Measurements from ENCODE around the gene NOSTRIN.
A peak's percentile ranks its signal among the peaks of the same experiment; 100 is the strongest.

Gene NOSTRIN

GRCh38 chr2:168843253-168843652 lies 40.8 kb downstream of the NOSTRIN start:
- no peak overlapping the region for H3K4me3 ChIP-seq (ENCODE audit: low read depth, low read length)
- TF ChIP-seq CTCF (IDR thresholded peaks at IDR 0.05; ENCODE audit: low read depth, low read length) = no peak
- DNase-seq = no peak
- no peak overlapping the region for H3K27ac ChIP-seq
- no peaks in the 10 kb centered on the region for H3K9me3 ChIP-seq (ENCODE audit: severe bottlenecking)
- H3K36me3 ChIP-seq = no peaks in the 10 kb centered on the region
- H3K27me3 ChIP-seq (ENCODE audit: insufficient read depth, low read depth, severe bottlenecking) = no peaks in the 10 kb centered on the region

GRCh38 chr2:168848225-168848624 lies 45.8 kb downstream of the NOSTRIN start:
- TF ChIP-seq CTCF (IDR thresholded peaks at IDR 0.05; ENCODE audit: low read depth, low read length) = no peak

GRCh38 chr2:168849610-168850009 lies 47.2 kb downstream of the NOSTRIN start:
- no peaks in the 10 kb centered on the region for H3K9me3 ChIP-seq (ENCODE audit: severe bottlenecking)
- DNase-seq = no peak
- H3K27ac ChIP-seq = no peak overlapping the region
- no peak overlapping the region for H3K4me3 ChIP-seq (ENCODE audit: low read depth, low read length)
- H3K27me3 ChIP-seq (ENCODE audit: insufficient read depth, low read depth, severe bottlenecking) = no peaks in the 10 kb centered on the region
- H3K36me3 ChIP-seq = no peaks in the 10 kb centered on the region
- TF ChIP-seq CTCF (IDR thresholded peaks at IDR 0.05; ENCODE audit: low read depth, low read length) = 0 out of 2 replicates have a peak, but pooled peaks have one; percentile 22

More at GRCh38 chr2:168848225-168848624, 45.8 kb downstream of the NOSTRIN start:
- peak; percentile 13 for DNase-seq
- Histone ChIP-seq H3K36me3 (no peaks in the 10 kb centered on the region), H3K4me3 (ENCODE audit: low read depth, low read length) (no peak overlapping the region), H3K27me3 (ENCODE audit: insufficient read depth, low read depth, severe bottlenecking) (no peaks in the 10 kb centered on the region), H3K27ac (no peak overlapping the region), H3K9me3 (ENCODE audit: severe bottlenecking) (no peaks in the 10 kb centered on the region)

GRCh38 chr2:168850846-168851245 lies 48.4 kb downstream of the NOSTRIN start:
- H3K36me3 ChIP-seq = no peaks in the 10 kb centered on the region
- H3K27me3 ChIP-seq (ENCODE audit: insufficient read depth, low read depth, severe bottlenecking) = no peaks in the 10 kb centered on the region
- no peak for DNase-seq
- H3K4me3 ChIP-seq (ENCODE audit: low read depth, low read length) = no peak overlapping the region
- no peak for TF ChIP-seq CTCF (IDR thresholded peaks at IDR 0.05; ENCODE audit: low read depth, low read length)
- H3K9me3 ChIP-seq (ENCODE audit: severe bottlenecking) = no peaks in the 10 kb centered on the region
- H3K27ac ChIP-seq = no peak overlapping the region

GRCh38 chr2:168851674-168852320 lies 49.4 kb downstream of the NOSTRIN start:
- no peak for DNase-seq
- TF ChIP-seq CTCF (IDR thresholded peaks at IDR 0.05; ENCODE audit: low read depth, low read length) = no peak
- no peak overlapping the region for H3K27ac ChIP-seq
- H3K27me3 ChIP-seq (ENCODE audit: insufficient read depth, low read depth, severe bottlenecking) = no peaks in the 10 kb centered on the region
- H3K4me3 ChIP-seq (ENCODE audit: low read depth, low read length) = no peak overlapping the region
- no peaks in the 10 kb centered on the region for H3K9me3 ChIP-seq (ENCODE audit: severe bottlenecking)
- H3K36me3 ChIP-seq = no peaks in the 10 kb centered on the region

DNA sequence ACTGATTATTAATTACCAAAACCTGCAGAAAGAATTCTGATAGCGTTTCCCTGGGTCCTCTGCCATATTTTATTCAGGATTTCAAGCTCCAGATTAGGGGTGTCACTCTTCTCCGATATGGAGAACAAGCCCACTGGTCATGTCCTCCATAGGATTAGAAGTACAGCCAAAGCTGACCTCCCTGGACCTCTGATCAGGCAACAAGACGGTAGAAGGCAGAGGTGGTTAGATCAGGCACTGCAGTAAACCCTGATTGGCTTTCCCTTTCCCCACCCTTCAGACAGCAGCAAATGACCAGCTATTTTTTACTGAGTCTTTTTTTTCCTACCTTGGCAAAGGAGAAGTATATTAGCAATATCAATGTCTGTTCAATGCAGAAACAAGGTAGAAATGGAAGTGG lies 50.0 kb downstream of the NOSTRIN start:
- Histone ChIP-seq H3K36me3 (no peaks in the 10 kb centered on the region), H3K4me3 (ENCODE audit: low read depth, low read length) (no peak overlapping the region), H3K9me3 (ENCODE audit: severe bottlenecking) (no peaks in the 10 kb centered on the region), H3K27ac (no peak overlapping the region), H3K27me3 (ENCODE audit: insufficient read depth, low read depth, severe bottlenecking) (no peaks in the 10 kb centered on the region)
- TF ChIP-seq CTCF (IDR thresholded peaks at IDR 0.05; ENCODE audit: low read depth, low read length) = no peak
- DNase-seq = no peak
